Natural killer cell (primary cell): ENCODE data around the gene C16orf96. TPM values are rescaled to one million over a fixed set of nuclear protein-coding genes. Genes with fewer than 3 reads are reported as not detected.
A peak's percentile ranks its signal among the peaks of the same experiment; 100 is the strongest.

Source experiments
- ATAC-seq, 3 donors: fragments of 150-1000 bp in 2 of 3; fragments of 200-7000 bp in 1 of 3; cut with Tn5 transposase; 1 replicate in 1 of 3; 2 replicates in 2 of 3; pipeline ENCODE4 v1.10.0; 2021; ENCODE audit warnings: mild to moderate bottlenecking in 2 of 3, moderate library complexity in 2 of 3
- DNase-seq, 2 donors: peaks; one replicate each; pipeline versions ENCODE4 v3.0.0 to v3.0.0-alpha.2; 2013 to 2021; ENCODE audit warnings: mixed read lengths in 1 of 2
- H3K27ac ChIP-seq: one replicate; pipeline ENCODE4 v1.5.1; 2013; ENCODE audit warnings: mild to moderate bottlenecking, low read length
- H3K27me3 ChIP-seq: one replicate; pipeline ENCODE4 v1.6.1; 2013; ENCODE audit warnings: low read length; ENCODE audit not compliant: control insufficient read depth, insufficient read depth
- H3K36me3 ChIP-seq: one replicate; pipeline ENCODE4 v1.6.1; 2013; ENCODE audit warnings: low read length; ENCODE audit not compliant: control insufficient read depth, insufficient read depth
- H3K4me1 ChIP-seq: one replicate; pipeline ENCODE4 v1.6.1; 2013; ENCODE audit warnings: low read length; ENCODE audit not compliant: control insufficient read depth, insufficient read depth
- H3K4me3 ChIP-seq: one replicate; pipeline ENCODE4 v1.5.1; 2013; ENCODE audit warnings: low read length
- H3K9me3 ChIP-seq: one replicate; pipeline ENCODE4 v1.6.1; 2013; ENCODE audit warnings: low read length; ENCODE audit not compliant: control insufficient read depth, insufficient read depth
- H3K27ac Mint-ChIP-seq, 2 donors: one replicate each; pipeline ENCODE4 v1.8.0; 2022; ENCODE audit warnings: mild to moderate bottlenecking in 2 of 2, mixed read lengths in 2 of 2, moderate library complexity in 1 of 2
- H3K27me3 Mint-ChIP-seq, 2 donors: one replicate each; pipeline ENCODE4 v1.8.0; 2022; ENCODE audit warnings: low read depth in 2 of 2, mixed read lengths in 2 of 2
- H3K36me3 Mint-ChIP-seq: one replicate; pipeline ENCODE4 v1.8.0; 2022; ENCODE audit warnings: mixed read lengths
- H3K4me1 Mint-ChIP-seq, 2 donors: one replicate each; pipeline ENCODE4 v1.8.0; 2022; ENCODE audit warnings: mixed read lengths in 2 of 2
- H3K4me3 Mint-ChIP-seq: one replicate; pipeline ENCODE4 v1.8.0; 2022; ENCODE audit warnings: mild to moderate bottlenecking, moderate library complexity, mixed read lengths
- H3K9me3 Mint-ChIP-seq, 2 donors: one replicate each; pipeline ENCODE4 v1.8.0; 2022; ENCODE audit warnings: mixed read lengths in 2 of 2
- WGBS: methylation state at CpG from one replicate; pipeline ENCODE4 v1.1.7; 2013; ENCODE audit warnings: missing lambda C conversion rate; ENCODE audit not compliant: insufficient coverage; 5-methylcytosine and 5-hydroxymethylcytosine counted together
- intact Hi-C: fragments of 100-400 bp; cut with micrococcal nuclease; formaldehyde crosslinking; loops from one replicate; pipeline ENCODE4 v1.14.2; 2022
- total RNA-seq, 4 donors: library from RNA; stranded (reverse); fragments of 120-200 nt in 1 of 4; gene quantifications; one replicate each; pipeline versions ENCODE4 v1.2.3 to v1.2.4, GENCODE V29; 2013 to 2022
- TF ChIP-seq, protein P1 (sequence below): fragments of 200-600 bp; IDR thresholded peaks from one replicate; pipeline ENCODE4 v1.8.0; 2022; ENCODE audit warnings: antibody characterized with exemption

The C16orf96 gene
- total RNA-seq, 3 donors from 2014 or later (not counting 1 experiment from before 2014, with no cell fraction given), result 0.35 to 0.61 (median 0.43) TPM

DNA sequence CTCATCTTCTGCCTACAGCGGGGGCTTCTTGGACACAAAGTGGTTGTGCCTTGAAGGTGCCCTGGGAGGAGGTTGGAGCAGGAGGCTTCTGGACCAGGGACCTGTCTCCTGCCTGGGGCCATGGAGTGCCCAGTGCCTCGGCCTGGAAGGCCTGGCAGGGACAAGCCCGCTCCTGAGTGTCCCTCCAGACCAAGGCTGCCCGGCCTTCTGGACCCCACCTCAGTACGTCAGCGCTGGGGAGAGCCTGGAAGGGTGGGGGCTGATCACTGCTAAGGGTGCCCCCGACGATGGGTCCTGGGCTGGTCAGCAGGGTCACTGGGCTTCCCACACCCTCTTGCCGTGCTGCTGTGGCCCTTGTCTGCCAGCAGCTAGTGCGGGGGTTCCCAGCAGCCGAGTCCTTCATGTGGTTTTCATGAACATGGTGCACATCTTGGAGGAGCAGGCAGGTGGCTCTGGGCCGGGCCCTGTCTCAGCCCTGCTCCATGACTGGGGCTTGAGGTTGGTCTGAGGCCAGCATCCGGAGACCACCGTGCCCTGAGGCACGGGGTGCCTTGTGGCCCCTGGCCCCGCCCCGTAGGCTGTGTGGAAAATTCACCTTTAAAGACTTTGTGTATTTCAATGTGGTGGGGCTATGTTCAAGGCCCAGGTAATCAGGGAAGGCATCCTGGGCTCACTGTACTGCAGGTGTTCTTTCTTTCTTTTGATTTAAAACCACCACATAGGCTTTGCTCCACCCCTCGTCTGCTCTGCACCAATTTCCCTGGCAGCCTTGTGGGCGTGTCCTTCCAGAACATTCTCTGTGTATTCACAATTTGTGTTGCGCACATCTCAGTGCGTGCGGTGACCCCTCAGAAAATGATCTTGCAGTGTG lies 90.9 kb downstream of the C16orf96 start:
- peak in 2 of 3 donors; percentile 10 to 37 for ATAC-seq
- no peak overlapping the region for H3K4me3 Mint-ChIP-seq
- TF ChIP-seq, protein P1, sequence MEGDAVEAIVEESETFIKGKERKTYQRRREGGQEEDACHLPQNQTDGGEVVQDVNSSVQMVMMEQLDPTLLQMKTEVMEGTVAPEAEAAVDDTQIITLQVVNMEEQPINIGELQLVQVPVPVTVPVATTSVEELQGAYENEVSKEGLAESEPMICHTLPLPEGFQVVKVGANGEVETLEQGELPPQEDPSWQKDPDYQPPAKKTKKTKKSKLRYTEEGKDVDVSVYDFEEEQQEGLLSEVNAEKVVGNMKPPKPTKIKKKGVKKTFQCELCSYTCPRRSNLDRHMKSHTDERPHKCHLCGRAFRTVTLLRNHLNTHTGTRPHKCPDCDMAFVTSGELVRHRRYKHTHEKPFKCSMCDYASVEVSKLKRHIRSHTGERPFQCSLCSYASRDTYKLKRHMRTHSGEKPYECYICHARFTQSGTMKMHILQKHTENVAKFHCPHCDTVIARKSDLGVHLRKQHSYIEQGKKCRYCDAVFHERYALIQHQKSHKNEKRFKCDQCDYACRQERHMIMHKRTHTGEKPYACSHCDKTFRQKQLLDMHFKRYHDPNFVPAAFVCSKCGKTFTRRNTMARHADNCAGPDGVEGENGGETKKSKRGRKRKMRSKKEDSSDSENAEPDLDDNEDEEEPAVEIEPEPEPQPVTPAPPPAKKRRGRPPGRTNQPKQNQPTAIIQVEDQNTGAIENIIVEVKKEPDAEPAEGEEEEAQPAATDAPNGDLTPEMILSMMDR, result no peak
- DNase-seq, result peak in 1 of 2 donors; percentile 57
- 81% methylated on average over 22 of the region's 22 CpGs for WGBS
- peaks cover 13% of the 10 kb centered on the region for H3K36me3 ChIP-seq
- H3K9me3 ChIP-seq, result no peaks in the 10 kb centered on the region
- H3K27me3 ChIP-seq, result no peaks in the 10 kb centered on the region
- no peak overlapping the region for H3K27ac ChIP-seq
- no peaks in the 10 kb centered on the region for H3K36me3 Mint-ChIP-seq
- no peaks in the 10 kb centered on the region for H3K27me3 Mint-ChIP-seq
- no peak overlapping the region for H3K27ac Mint-ChIP-seq
- intact Hi-C loops, result no loop called here
- peaks cover 14% of the 10 kb centered on the region for H3K4me1 ChIP-seq
- no peaks in the 10 kb centered on the region for H3K9me3 Mint-ChIP-seq
- no peak overlapping the region for H3K4me3 ChIP-seq
- H3K4me1 Mint-ChIP-seq, result peaks cover 29 to 39% of the 10 kb centered on the region in 2 donors

DNA sequence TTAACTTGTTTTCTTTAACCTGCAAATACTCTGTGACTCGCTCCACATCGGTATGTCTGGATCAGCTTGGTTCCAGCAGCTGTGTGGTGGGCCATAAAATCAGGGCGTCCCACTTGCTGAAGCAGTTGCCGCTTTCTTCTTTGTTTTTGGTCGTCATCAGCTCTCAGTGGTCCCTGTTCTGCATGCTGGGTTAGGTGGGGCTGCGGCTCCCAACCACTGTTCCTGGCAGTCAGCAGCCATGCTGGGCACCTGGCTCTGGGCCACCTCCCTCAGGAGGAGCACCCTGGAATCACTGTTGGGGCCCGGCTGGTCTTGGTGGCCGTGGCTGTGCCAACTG lies 91.5 kb downstream of the C16orf96 start:
- H3K27ac Mint-ChIP-seq, result peak overlapping the region in 1 of 2 donors; percentile 36
- 95% methylated on average over 8 of the region's 8 CpGs for WGBS

DNA sequence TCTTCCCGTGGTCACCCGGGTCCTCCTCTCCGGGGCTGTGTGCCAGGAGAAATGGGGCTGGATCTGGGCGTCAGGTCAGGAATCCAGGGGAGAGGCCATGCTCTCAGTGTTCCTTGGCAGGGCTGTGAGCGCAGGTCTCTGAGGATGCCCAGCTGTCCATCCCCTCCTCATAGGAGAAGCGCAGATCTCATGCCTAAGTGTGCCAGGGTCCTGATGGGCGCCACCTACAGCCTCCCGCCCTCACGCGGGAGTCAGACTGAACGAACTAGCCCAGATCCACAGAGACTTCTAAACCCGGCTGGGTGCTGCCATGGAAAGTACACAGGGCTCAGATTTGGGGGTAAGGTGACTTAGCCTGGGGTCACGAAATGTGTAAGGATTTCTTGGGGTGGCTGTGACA lies 92.8 kb downstream of the C16orf96 start:
- DNase-seq, result no peak
- intact Hi-C loops, result no loop called here
- Mint-ChIP-seq H3K4me1 (peaks cover 29 to 39% of the 10 kb centered on the region in 2 donors), H3K27me3 (no peaks in the 10 kb centered on the region), H3K4me3 (no peak overlapping the region), H3K27ac (peak overlapping the region; percentile 28 to 83), H3K9me3 (no peaks in the 10 kb centered on the region), H3K36me3 (no peaks in the 10 kb centered on the region)
- TF ChIP-seq, protein P1, result no peak
- peaks cover 14% of the 10 kb centered on the region for H3K4me1 ChIP-seq
- no peak overlapping the region for H3K27ac ChIP-seq
- 97% methylated on average over 13 of the region's 13 CpGs for WGBS
- H3K27me3 ChIP-seq, result no peaks in the 10 kb centered on the region
- peak in 1 of 3 donors; percentile 21 for ATAC-seq
- H3K36me3 ChIP-seq, result peaks cover 24% of the 10 kb centered on the region
- no peak overlapping the region for H3K4me3 ChIP-seq
- H3K9me3 ChIP-seq, result no peaks in the 10 kb centered on the region

More for the DNA sequence above, 91.5 kb downstream of the C16orf96 start:
- Histone ChIP-seq H3K9me3 (no peaks in the 10 kb centered on the region), H3K27ac (no peak overlapping the region), H3K4me3 (no peak overlapping the region), H3K4me1 (peaks cover 14% of the 10 kb centered on the region), H3K27me3 (no peaks in the 10 kb centered on the region), H3K36me3 (peaks cover 18% of the 10 kb centered on the region)
- TF ChIP-seq, protein P1, result no peak
- intact Hi-C loops, result no loop called here
- Mint-ChIP-seq H3K4me1 (peaks cover 29 to 39% of the 10 kb centered on the region in 2 donors), H3K36me3 (no peaks in the 10 kb centered on the region), H3K4me3 (no peak overlapping the region), H3K9me3 (no peaks in the 10 kb centered on the region), H3K27me3 (no peaks in the 10 kb centered on the region)
- DNase-seq, result no peak
- peak in 2 of 3 donors; percentile 9 to 14 for ATAC-seq
